ENCODE results near the gene ARG2.

ARG2 gene

DNA sequence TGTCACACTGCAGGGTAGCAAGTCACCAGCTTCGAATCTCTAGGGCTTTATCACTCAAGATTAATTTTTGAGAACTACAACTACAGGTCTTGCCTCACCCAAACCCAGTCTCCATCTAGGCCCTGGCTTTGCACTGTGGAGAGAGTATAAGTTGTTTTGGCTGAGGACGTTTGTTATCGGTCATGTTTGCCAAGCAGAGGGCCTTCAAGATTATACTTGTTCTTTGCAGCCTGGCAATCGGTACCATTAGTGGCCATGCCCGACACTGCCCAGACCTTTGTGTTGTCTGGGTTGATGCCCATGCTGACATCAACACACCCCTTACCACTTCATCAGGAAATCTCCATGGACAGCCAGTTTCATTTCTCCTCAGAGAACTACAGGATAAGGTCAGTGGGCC, 25.7 kb downstream of the ARG2 start:
- Histone ChIP-seq H2AFZ (ENCODE audit: low read length) (no peak overlapping the region), H3K9me2 (replicated peaks; ENCODE audit: insufficient read depth, low read length) (no peaks in the 10 kb centered on the region), H3K9me3 (replicated peaks; ENCODE audit: insufficient read depth, low read length) (no peaks in the 10 kb centered on the region), H4K20me1 (ENCODE audit: insufficient read depth, low read length) (no peaks in the 10 kb centered on the region), H3K4me2 (ENCODE audit: low read depth, low read length) (no peak overlapping the region), H3K27me3 (replicated peaks; ENCODE audit: insufficient read depth, low read length) (no peaks in the 10 kb centered on the region), H3K27ac (ENCODE audit: low read length) (no peak overlapping the region), H3K79me2 (ENCODE audit: low read length) (no peaks in the 10 kb centered on the region), H3K36me3 (replicated peaks; ENCODE audit: insufficient read depth, low read length) (no peaks in the 10 kb centered on the region), H3K4me1 (ENCODE audit: low read length) (no peaks in the 10 kb centered on the region), H3K4me3 (ENCODE audit: low read length) (no peak overlapping the region), H3K9ac (ENCODE audit: low read length) (no peak overlapping the region), H3F3A (ENCODE audit: insufficient read depth, low read length) (no peaks in the 10 kb centered on the region)
- DNase-seq: no peak
- TF ChIP-seq, protein P1, sequence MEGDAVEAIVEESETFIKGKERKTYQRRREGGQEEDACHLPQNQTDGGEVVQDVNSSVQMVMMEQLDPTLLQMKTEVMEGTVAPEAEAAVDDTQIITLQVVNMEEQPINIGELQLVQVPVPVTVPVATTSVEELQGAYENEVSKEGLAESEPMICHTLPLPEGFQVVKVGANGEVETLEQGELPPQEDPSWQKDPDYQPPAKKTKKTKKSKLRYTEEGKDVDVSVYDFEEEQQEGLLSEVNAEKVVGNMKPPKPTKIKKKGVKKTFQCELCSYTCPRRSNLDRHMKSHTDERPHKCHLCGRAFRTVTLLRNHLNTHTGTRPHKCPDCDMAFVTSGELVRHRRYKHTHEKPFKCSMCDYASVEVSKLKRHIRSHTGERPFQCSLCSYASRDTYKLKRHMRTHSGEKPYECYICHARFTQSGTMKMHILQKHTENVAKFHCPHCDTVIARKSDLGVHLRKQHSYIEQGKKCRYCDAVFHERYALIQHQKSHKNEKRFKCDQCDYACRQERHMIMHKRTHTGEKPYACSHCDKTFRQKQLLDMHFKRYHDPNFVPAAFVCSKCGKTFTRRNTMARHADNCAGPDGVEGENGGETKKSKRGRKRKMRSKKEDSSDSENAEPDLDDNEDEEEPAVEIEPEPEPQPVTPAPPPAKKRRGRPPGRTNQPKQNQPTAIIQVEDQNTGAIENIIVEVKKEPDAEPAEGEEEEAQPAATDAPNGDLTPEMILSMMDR (IDR thresholded peaks at IDR 0.05; ENCODE audit: low read length): no peak

DNA sequence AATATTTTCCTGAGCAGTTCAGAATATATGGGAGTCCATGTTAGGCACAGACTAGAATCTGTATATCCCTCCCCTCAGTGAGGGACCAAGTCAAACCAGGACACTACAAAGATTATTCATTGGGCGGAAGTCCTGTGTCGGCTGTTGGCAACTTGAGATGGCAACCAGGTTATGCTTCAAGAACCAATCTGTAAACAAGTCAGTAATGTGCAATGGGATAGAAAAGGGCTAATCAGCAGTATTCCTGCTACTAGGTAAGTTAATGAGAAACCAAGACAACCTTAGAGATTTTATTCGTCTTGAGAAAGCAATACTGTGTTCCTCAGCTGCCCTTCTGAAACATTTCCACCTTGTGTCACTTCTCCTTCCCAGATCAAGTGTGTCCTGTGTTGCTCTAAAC, 26.4 kb downstream of the ARG2 start:
- H4K20me1 ChIP-seq (ENCODE audit: insufficient read depth, low read length): no peaks in the 10 kb centered on the region
- no peaks in the 10 kb centered on the region for H3K79me2 ChIP-seq (ENCODE audit: low read length)
- H3K27ac ChIP-seq (ENCODE audit: low read length): no peak overlapping the region
- H3K36me3 ChIP-seq (replicated peaks; ENCODE audit: insufficient read depth, low read length): no peaks in the 10 kb centered on the region
- no peak overlapping the region for H3K4me3 ChIP-seq (ENCODE audit: low read length)
- H3K9me3 ChIP-seq (replicated peaks; ENCODE audit: insufficient read depth, low read length): no peaks in the 10 kb centered on the region
- no peaks in the 10 kb centered on the region for H3K9me2 ChIP-seq (replicated peaks; ENCODE audit: insufficient read depth, low read length)
- no peak for DNase-seq
- H3K4me1 ChIP-seq (ENCODE audit: low read length): no peaks in the 10 kb centered on the region
- no peaks in the 10 kb centered on the region for H3F3A ChIP-seq (ENCODE audit: insufficient read depth, low read length)
- TF ChIP-seq, protein P1 (IDR thresholded peaks at IDR 0.05; ENCODE audit: low read length): no peak
- TF ChIP-seq EZH2 (optimal IDR thresholded peaks at IDR 0.05; ENCODE audit: low read depth, low read length) (no peak), EZH2phosphoT487 (IDR thresholded peaks at IDR 0.05; ENCODE audit: low read length) (no peak)
- no peak overlapping the region for H3K9ac ChIP-seq (ENCODE audit: low read length)
- no peaks in the 10 kb centered on the region for H3K27me3 ChIP-seq (replicated peaks; ENCODE audit: insufficient read depth, low read length)
- no peak overlapping the region for H3K4me2 ChIP-seq (ENCODE audit: low read depth, low read length)
- no peak overlapping the region for H2AFZ ChIP-seq (ENCODE audit: low read length)

DNA sequence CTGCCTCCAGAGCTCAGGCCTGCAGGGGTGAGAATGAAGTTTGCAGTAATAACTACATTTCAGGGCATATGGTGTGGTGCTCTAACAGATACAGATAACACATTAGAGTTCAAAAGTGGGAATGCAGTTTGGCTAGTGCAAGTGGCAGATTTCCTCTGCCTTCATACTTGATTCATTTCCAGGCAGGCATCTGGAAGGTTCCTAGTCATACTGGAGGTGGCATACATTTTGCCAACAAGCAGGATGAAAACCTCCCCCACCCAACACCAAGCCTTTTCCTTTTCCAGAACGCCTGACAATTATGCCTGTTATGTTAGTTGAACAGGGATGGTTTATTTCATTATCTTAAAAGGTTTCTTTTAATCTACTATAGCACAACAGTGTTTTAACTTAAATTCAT, 30.4 kb downstream of the ARG2 start:
- Histone ChIP-seq H3K27ac (ENCODE audit: low read length) (no peak overlapping the region), H3F3A (ENCODE audit: insufficient read depth, low read length) (no peaks in the 10 kb centered on the region), H3K9ac (ENCODE audit: low read length) (no peak overlapping the region), H2AFZ (ENCODE audit: low read length) (no peak overlapping the region), H3K79me2 (ENCODE audit: low read length) (no peaks in the 10 kb centered on the region), H3K9me2 (replicated peaks; ENCODE audit: insufficient read depth, low read length) (no peaks in the 10 kb centered on the region), H3K36me3 (replicated peaks; ENCODE audit: insufficient read depth, low read length) (no peaks in the 10 kb centered on the region), H4K20me1 (ENCODE audit: insufficient read depth, low read length) (no peaks in the 10 kb centered on the region), H3K9me3 (replicated peaks; ENCODE audit: insufficient read depth, low read length) (no peaks in the 10 kb centered on the region), H3K4me1 (ENCODE audit: low read length) (no peaks in the 10 kb centered on the region), H3K4me2 (ENCODE audit: low read depth, low read length) (no peak overlapping the region), H3K27me3 (replicated peaks; ENCODE audit: insufficient read depth, low read length) (no peaks in the 10 kb centered on the region), H3K4me3 (ENCODE audit: low read length) (no peak overlapping the region)
- TF ChIP-seq, protein P1 (IDR thresholded peaks at IDR 0.05; ENCODE audit: low read length): no peak
- no peak for TF ChIP-seq EZH2 (optimal IDR thresholded peaks at IDR 0.05; ENCODE audit: low read depth, low read length)
- no peak for TF ChIP-seq EZH2phosphoT487 (IDR thresholded peaks at IDR 0.05; ENCODE audit: low read length)
- DNase-seq: no peak

DNA sequence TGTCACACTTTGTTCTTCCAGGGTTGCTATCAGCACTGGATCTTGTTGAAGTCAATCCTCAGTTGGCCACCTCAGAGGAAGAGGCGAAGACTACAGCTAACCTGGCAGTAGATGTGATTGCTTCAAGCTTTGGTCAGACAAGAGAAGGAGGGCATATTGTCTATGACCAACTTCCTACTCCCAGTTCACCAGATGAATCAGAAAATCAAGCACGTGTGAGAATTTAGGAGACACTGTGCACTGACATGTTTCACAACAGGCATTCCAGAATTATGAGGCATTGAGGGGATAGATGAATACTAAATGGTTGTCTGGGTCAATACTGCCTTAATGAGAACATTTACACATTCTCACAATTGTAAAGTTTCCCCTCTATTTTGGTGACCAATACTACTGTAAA, 31.0 kb downstream of the ARG2 start:
- no peak overlapping the region for H3K4me3 ChIP-seq (ENCODE audit: low read length)
- no peak overlapping the region for H3K4me2 ChIP-seq (ENCODE audit: low read depth, low read length)
- no peaks in the 10 kb centered on the region for H3K79me2 ChIP-seq (ENCODE audit: low read length)
- DNase-seq: no peak
- H4K20me1 ChIP-seq (ENCODE audit: insufficient read depth, low read length): no peaks in the 10 kb centered on the region
- no peak overlapping the region for H3K9ac ChIP-seq (ENCODE audit: low read length)
- H3K4me1 ChIP-seq (ENCODE audit: low read length): no peaks in the 10 kb centered on the region
- TF ChIP-seq EZH2phosphoT487 (IDR thresholded peaks at IDR 0.05; ENCODE audit: low read length) (no peak), EZH2 (optimal IDR thresholded peaks at IDR 0.05; ENCODE audit: low read depth, low read length) (no peak)
- TF ChIP-seq, protein P1 (IDR thresholded peaks at IDR 0.05; ENCODE audit: low read length): no peak
- H3K9me3 ChIP-seq (replicated peaks; ENCODE audit: insufficient read depth, low read length): no peaks in the 10 kb centered on the region
- H3K36me3 ChIP-seq (replicated peaks; ENCODE audit: insufficient read depth, low read length): no peaks in the 10 kb centered on the region
- H2AFZ ChIP-seq (ENCODE audit: low read length): no peak overlapping the region
- no peak overlapping the region for H3K27ac ChIP-seq (ENCODE audit: low read length)
- H3K27me3 ChIP-seq (replicated peaks; ENCODE audit: insufficient read depth, low read length): no peaks in the 10 kb centered on the region
- no peaks in the 10 kb centered on the region for H3F3A ChIP-seq (ENCODE audit: insufficient read depth, low read length)
- H3K9me2 ChIP-seq (replicated peaks; ENCODE audit: insufficient read depth, low read length): no peaks in the 10 kb centered on the region
